ENCODE results near the gene EHBP1.

DNA sequence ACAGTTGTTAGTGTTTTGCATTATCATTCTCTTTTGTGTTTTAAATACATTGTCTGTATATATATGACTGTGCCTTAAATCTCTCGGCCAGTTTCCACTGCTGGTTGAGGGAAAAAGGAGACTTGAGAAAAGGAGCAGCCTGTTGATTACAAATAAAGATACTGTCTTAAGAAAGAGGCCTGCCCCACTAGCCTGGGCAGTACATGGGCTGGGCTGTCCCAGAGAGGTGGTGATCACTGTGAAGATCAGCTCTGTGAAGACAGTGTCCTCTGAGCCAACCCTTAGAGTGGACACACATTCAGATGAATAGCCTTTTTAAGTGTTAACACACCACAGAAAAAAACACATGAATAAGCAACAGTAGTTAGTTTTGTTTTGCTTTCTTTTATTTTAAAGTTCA lies 335.1 kb downstream of the EHBP1 start:
- TF ChIP-seq, protein P1, sequence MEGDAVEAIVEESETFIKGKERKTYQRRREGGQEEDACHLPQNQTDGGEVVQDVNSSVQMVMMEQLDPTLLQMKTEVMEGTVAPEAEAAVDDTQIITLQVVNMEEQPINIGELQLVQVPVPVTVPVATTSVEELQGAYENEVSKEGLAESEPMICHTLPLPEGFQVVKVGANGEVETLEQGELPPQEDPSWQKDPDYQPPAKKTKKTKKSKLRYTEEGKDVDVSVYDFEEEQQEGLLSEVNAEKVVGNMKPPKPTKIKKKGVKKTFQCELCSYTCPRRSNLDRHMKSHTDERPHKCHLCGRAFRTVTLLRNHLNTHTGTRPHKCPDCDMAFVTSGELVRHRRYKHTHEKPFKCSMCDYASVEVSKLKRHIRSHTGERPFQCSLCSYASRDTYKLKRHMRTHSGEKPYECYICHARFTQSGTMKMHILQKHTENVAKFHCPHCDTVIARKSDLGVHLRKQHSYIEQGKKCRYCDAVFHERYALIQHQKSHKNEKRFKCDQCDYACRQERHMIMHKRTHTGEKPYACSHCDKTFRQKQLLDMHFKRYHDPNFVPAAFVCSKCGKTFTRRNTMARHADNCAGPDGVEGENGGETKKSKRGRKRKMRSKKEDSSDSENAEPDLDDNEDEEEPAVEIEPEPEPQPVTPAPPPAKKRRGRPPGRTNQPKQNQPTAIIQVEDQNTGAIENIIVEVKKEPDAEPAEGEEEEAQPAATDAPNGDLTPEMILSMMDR (conservative IDR thresholded peaks at IDR 0.05 in 1 of 2, IDR thresholded peaks at IDR 0.05 in 1 of 2; ENCODE audit: low read depth in 1 of 2, low read length in 2 of 2) = no peak
- TF ChIP-seq EZH2 (IDR thresholded peaks at IDR 0.05; ENCODE audit: low read length, missing control alignments) = no peak

All from fibroblast of lung (primary cell).